Measurements from ENCODE around the gene RALB. TPM values are rescaled to one million over a fixed set of nuclear protein-coding genes. Genes with fewer than 3 reads are reported as not detected.

RALB gene
- total and polyA plus RNA-seq, 2 donors (not counting 1 experiment from before 2014, with no cell fraction given): 58.3 to 73.9 TPM

GRCh38 chr2:120235681-120236080, 17.0 kb upstream of the RALB start:
- H3K9ac ChIP-seq (ENCODE audit: insufficient read depth, low read length): no peak overlapping the region
- no peaks in the 10 kb centered on the region for H3K9me3 ChIP-seq (ENCODE audit: control insufficient read depth, insufficient read depth, low read depth, low read length)
- H3K4me3 ChIP-seq (replicated peaks in 1 of 4; ENCODE audit: control extremely low read depth in 1 of 4, insufficient read depth in 1 of 4, low read depth in 3 of 4, low read length in 4 of 4): no peak overlapping the region
- H3K36me3 ChIP-seq (ENCODE audit: control insufficient read depth, insufficient read depth, low read length): no peaks in the 10 kb centered on the region
- no peaks in the 10 kb centered on the region for H3K27me3 ChIP-seq (ENCODE audit: control insufficient read depth, insufficient read depth, low read length)
- H3K4me1 ChIP-seq (ENCODE audit: control insufficient read depth, extremely low read depth, insufficient read depth, low read length): peaks cover 21% of the 10 kb centered on the region
- no peak overlapping the region for H3K27ac ChIP-seq (ENCODE audit: insufficient read depth, low read length)
- no peaks in the 10 kb centered on the region for H3K79me2 ChIP-seq (ENCODE audit: control insufficient read depth, insufficient read depth, low read length)
- H4K20me1 ChIP-seq (ENCODE audit: control insufficient read depth, extremely low read depth, insufficient read depth, low read length): no peaks in the 10 kb centered on the region
- TF ChIP-seq EZH2 (IDR thresholded peaks at IDR 0.05; ENCODE audit: low read length, missing control alignments) (no peak), CTCF (conservative IDR thresholded peaks at IDR 0.05 in 1 of 2, IDR thresholded peaks at IDR 0.05 in 1 of 2; ENCODE audit: low read depth in 1 of 2, low read length in 2 of 2) (no peak)
- DNase-seq (ENCODE audit: low read depth in 2 of 2): no peak
- H3K4me2 ChIP-seq (ENCODE audit: extremely low read depth, insufficient read depth, low read length): no peak overlapping the region
- H2AFZ ChIP-seq (ENCODE audit: low read length): no peak overlapping the region

- no peak for TF ChIP-seq EZH2 (IDR thresholded peaks at IDR 0.05; ENCODE audit: low read length, missing control alignments)
- TF ChIP-seq CTCF (conservative IDR thresholded peaks at IDR 0.05 in 1 of 2, IDR thresholded peaks at IDR 0.05 in 1 of 2; ENCODE audit: low read depth in 1 of 2, low read length in 2 of 2): no peak
- no peak overlapping the region for H3K9ac ChIP-seq (ENCODE audit: insufficient read depth, low read length)
- no peak for DNase-seq (ENCODE audit: low read depth in 2 of 2)
- H2AFZ ChIP-seq (ENCODE audit: low read length): no peak overlapping the region
- no peaks in the 10 kb centered on the region for H3K79me2 ChIP-seq (ENCODE audit: control insufficient read depth, insufficient read depth, low read length)
- no peaks in the 10 kb centered on the region for H3K36me3 ChIP-seq (ENCODE audit: control insufficient read depth, insufficient read depth, low read length)
- no peaks in the 10 kb centered on the region for H3K27me3 ChIP-seq (ENCODE audit: control insufficient read depth, insufficient read depth, low read length)
- peaks cover 21% of the 10 kb centered on the region for H3K4me1 ChIP-seq (ENCODE audit: control insufficient read depth, extremely low read depth, insufficient read depth, low read length)
- no peaks in the 10 kb centered on the region for H3K9me3 ChIP-seq (ENCODE audit: control insufficient read depth, insufficient read depth, low read depth, low read length)
- H4K20me1 ChIP-seq (ENCODE audit: control insufficient read depth, extremely low read depth, insufficient read depth, low read length): no peaks in the 10 kb centered on the region
- H3K27ac ChIP-seq (ENCODE audit: insufficient read depth, low read length): no peak overlapping the region
- H3K4me3 ChIP-seq (replicated peaks in 1 of 4; ENCODE audit: control extremely low read depth in 1 of 4, insufficient read depth in 1 of 4, low read depth in 3 of 4, low read length in 4 of 4): no peak overlapping the region
- no peak overlapping the region for H3K4me2 ChIP-seq (ENCODE audit: extremely low read depth, insufficient read depth, low read length)
Measured at GRCh38 chr2:120236316-120236715, 16.3 kb upstream of the RALB start.

- Histone ChIP-seq H3K36me3 (ENCODE audit: control insufficient read depth, insufficient read depth, low read length) (no peaks in the 10 kb centered on the region), H3K9ac (ENCODE audit: insufficient read depth, low read length) (no peak overlapping the region), H3K9me3 (ENCODE audit: control insufficient read depth, insufficient read depth, low read depth, low read length) (no peaks in the 10 kb centered on the region), H3K27ac (ENCODE audit: insufficient read depth, low read length) (no peak overlapping the region), H4K20me1 (ENCODE audit: control insufficient read depth, extremely low read depth, insufficient read depth, low read length) (no peaks in the 10 kb centered on the region), H3K79me2 (ENCODE audit: control insufficient read depth, insufficient read depth, low read length) (no peaks in the 10 kb centered on the region), H3K4me3 (replicated peaks in 1 of 4; ENCODE audit: control extremely low read depth in 1 of 4, insufficient read depth in 1 of 4, low read depth in 3 of 4, low read length in 4 of 4) (no peak overlapping the region), H3K27me3 (ENCODE audit: control insufficient read depth, insufficient read depth, low read length) (no peaks in the 10 kb centered on the region), H3K4me2 (ENCODE audit: extremely low read depth, insufficient read depth, low read length) (no peak overlapping the region), H2AFZ (ENCODE audit: low read length) (no peak overlapping the region), H3K4me1 (ENCODE audit: control insufficient read depth, extremely low read depth, insufficient read depth, low read length) (peaks cover 21% of the 10 kb centered on the region)
- no peak for DNase-seq (ENCODE audit: low read depth in 2 of 2)
- TF ChIP-seq EZH2 (IDR thresholded peaks at IDR 0.05; ENCODE audit: low read length, missing control alignments) (no peak), CTCF (conservative IDR thresholded peaks at IDR 0.05 in 1 of 2, IDR thresholded peaks at IDR 0.05 in 1 of 2; ENCODE audit: low read depth in 1 of 2, low read length in 2 of 2) (no peak)
Measured at GRCh38 chr2:120236791-120237190, 15.9 kb upstream of the RALB start.
